ENCODE data around the gene EMP2.

DNA sequence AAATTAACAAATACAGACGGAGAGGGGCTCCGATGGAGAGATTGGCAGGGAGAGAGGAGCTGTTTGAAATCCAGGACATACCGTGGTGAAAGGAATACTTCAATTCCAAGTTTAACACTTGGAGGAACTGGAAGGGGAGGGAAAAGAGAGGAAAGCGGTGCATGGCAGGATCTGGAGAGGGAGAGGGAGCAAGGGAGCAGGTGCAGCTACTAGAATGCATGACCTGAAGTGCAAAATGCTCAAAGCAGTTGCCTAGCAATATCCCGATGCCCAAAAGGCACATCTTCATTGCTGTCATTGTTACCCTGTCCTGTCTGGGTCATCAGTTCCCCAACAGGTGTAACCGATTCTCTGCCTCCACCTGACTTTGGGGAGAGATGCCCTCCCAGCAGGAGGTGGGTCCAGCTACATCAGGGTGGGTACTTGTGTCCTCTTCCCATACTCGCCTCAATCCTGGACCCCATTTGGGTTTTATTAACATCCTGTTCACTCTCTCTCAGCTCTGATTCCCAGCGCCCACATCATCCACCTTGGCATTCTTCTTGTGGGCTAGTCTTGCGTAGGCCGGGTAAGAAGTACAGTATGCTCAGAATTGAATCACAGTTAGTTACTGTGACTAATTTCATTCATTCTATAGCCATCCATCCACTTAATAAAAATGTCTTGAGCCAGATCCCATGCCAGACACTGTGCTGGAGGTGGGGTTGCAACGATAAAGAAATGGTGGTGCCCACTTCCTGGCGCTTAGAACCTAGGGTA is 37.4 kb upstream of the EMP2 start:
- TF ChIP-seq, protein P1, sequence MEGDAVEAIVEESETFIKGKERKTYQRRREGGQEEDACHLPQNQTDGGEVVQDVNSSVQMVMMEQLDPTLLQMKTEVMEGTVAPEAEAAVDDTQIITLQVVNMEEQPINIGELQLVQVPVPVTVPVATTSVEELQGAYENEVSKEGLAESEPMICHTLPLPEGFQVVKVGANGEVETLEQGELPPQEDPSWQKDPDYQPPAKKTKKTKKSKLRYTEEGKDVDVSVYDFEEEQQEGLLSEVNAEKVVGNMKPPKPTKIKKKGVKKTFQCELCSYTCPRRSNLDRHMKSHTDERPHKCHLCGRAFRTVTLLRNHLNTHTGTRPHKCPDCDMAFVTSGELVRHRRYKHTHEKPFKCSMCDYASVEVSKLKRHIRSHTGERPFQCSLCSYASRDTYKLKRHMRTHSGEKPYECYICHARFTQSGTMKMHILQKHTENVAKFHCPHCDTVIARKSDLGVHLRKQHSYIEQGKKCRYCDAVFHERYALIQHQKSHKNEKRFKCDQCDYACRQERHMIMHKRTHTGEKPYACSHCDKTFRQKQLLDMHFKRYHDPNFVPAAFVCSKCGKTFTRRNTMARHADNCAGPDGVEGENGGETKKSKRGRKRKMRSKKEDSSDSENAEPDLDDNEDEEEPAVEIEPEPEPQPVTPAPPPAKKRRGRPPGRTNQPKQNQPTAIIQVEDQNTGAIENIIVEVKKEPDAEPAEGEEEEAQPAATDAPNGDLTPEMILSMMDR (IDR thresholded peaks at IDR 0.05 in 4 of 5, conservative IDR thresholded peaks at IDR 0.05 in 1 of 5): no peak
- TF ChIP-seq POLR2A (IDR thresholded peaks at IDR 0.05): no peak
